Activated CD4-positive, alpha-beta T cell treated with anti-CD3 and anti-CD28 coated beads for 24 hours (primary cell): Measurements from ENCODE around the gene CYP2A7.
A peak's percentile ranks its signal among the peaks of the same experiment; 100 is the strongest.
"Not testable (repeated sequence)": the region's sequence is repeated elsewhere in the genome, so short reads cannot be mapped to it uniquely, and the experiment has no call there.

Source experiments
- DNase-seq, 2 donors: peaks; one replicate each; pipeline ENCODE4 v3.0.0-alpha.2; 2020; ENCODE audit warnings: low read depth in 2 of 2

Gene CYP2A7, protein sequence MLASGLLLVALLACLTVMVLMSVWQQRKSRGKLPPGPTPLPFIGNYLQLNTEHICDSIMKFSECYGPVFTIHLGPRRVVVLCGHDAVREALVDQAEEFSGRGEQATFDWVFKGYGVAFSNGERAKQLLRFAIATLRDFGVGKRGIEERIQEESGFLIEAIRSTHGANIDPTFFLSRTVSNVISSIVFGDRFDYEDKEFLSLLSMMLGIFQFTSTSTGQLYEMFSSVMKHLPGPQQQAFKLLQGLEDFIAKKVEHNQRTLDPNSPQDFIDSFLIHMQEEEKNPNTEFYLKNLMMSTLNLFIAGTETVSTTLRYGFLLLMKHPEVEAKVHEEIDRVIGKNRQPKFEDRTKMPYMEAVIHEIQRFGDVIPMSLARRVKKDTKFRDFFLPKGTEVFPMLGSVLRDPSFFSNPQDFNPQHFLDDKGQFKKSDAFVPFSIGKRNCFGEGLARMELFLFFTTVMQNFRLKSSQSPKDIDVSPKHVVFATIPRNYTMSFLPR

DNA sequence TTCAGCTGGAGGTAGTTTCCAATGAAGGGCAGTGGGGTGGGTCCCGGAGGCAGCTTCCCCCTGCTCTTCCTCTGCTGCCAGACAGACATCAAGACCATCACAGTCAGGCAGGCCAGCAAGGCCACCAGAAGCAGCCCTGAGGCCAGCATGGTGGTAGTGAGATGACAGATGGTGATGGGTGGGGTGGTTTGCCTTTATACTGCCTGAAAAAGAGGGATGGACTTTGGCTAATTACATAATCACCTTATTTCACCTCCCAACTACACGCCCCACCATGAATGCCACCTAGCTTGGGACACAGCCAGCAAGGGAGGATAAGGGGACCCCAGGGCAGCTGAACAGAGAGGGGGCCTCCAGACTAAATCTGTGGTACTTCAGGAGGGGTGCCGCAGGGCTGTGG, at the start of gene CYP2A7:
Gene CYP2A7, minus strand, starts transcription at position 170 of the 400 bp plus-strand sequence. Its CDS starts 21 bp downstream, at position 149.
- not testable (repeated sequence) for DNase-seq

DNA sequence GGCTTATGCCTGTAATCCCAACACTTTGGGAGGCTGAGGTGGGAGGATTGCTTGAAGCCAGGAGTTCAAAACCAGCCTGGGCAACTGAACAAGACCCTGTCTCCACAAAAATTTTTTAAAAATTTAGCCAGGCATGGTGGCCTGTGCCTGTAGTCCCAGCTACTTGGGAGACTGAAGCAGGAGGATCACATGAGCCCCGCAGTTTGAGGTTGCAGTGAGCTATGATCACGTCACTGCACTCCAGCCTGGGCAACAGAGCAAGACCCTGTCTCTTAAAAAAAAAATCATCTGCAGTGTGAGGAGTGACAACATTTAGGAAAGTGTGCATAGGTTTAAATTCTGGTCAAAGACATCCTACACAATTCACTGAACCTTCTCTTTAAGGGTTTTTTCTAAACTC, 48.8 kb upstream of the CYP2A7 start:
- DNase-seq = not testable (repeated sequence)

DNA sequence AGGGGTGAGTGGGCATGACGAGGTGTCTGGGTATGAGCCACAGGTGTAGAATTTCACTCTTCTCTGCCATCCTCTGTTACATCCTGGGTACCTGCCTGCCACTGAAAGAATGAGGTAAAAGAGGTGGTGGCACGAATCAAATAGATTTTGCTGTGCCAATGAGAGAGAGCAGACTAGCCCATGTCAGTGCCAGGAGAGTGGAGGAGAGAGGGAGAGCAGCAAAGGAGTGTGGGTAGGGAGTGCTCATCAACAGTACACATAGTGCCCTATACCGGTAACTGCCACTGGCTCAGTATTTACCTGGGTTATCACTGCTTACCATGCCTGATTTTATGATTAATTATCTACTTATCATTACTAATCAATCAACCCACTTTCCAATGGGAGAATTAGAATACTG, 47.9 kb upstream of the CYP2A7 start:
- not testable (repeated sequence) for DNase-seq

DNA sequence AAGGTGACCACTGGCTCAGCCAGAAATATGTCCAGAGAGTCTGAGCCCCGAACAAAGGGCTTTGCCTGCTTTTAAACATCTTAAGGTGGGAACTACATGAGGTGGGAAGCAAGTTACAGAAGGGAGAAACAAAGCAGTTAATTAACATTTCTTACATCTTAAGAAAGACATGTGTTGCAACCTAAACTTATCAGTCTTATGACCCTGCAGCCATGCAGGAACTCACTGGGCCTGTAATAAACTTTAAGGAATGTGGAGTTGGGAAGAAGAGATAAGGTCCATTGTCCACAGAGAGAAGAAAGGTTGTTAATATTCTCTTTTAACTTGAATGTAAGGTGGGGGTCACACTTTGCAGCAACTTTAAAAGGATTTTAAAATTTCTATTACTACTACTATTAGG, 46.8 kb upstream of the CYP2A7 start:
- DNase-seq = no peak

DNA sequence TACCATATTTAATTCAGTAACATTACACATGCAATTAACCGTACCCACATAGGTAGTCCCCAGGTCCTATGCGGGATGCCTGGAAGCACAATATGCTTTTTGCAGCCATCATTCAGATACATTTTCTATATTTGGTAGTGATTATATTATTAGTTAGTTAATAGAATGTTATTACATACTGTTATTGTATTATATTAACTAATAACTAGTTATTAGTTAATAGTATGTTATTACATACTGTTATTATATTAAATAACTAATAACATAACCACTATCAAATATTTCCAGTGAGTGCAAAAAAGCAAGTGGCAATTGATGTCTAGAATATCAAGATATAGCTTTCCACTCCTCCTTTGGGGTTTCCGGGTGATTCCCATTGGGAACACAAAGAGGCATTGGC, 45.5 kb upstream of the CYP2A7 start:
- no peak for DNase-seq

DNA sequence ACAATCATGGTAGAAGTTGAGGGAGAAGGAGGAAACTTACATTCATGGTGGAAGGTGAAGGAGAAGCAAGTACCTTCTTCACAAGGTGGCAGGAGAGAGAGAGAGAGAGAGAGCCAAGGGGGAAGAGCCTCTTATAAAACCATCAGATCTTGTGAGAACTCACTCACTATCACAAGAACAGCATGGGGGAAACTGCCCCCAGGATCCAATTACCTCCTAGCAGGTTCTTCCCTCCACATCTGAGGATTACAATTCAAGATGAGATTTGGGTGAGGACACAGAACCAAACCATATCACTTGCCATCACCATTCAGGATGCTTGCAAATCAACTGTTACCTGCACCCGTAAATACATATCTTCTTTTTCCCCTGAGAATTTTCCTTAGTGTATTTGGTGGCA, 44.2 kb upstream of the CYP2A7 start:
- DNase-seq = not testable (repeated sequence)

DNA sequence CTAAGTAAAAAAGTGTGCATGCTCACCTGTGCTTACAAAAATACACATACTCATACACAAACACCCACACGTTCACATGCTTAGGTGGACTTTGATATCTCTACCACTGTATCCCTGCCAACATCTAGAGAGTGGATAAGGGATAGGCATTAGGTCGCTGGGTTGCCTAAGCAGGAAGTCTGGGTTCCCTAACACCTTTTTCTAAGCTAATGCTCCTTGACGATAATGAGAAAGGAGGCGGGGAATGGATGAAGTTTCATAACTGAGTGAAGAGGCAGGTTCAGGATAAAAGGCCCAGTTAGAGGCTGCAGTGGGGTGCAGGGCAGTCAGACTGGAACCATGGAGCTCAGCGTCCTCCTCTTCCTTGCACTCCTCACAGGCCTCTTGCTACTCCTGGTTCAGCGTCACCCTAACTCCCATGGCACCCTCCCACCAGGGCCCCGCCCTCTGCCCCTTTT, 41.9 kb upstream of the CYP2A7 start:
- no peak for DNase-seq

DNA sequence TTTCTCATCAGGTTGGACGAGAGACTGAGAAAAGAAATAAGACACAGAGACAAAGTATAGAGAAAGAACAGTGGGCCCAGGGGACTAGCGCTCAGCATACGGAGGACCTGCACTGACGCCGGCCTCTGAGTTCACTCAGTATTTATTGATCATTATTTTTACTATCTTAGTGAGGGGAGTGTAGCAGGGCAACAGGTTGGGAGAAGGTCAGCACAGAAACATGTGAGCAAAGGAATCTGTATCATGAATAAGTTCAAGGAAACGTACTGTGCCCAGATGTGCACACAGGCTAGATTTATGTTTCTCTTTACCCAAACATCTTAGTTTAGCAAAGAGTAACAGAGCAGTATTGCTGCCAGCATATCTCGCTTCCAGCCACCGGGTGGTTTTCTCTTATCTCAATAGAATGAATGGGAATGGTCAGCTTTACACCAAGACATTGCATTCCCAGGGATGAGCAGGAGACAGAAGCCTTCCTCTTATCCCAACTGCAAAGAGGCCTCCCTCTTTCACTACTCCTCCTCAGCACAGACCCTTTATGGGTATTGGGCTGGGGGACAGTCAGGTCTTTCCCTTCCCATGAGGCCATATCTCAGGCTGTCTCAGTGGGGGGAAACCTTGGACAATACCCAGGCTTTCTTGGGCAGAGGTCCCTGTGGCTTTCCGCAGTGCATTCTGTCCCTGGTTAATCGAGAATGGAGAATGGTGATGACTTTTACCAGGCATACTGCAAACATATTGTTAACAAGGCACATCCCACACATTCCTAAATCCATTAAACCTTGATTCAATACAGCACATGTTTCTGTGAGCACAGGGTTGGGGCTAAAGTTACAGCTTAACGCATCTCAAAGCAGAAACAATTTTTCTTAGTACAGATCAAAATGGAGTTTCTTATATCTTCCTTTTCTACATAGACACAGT, 40.5 kb upstream of the CYP2A7 start:
- not testable (repeated sequence) for DNase-seq

DNA sequence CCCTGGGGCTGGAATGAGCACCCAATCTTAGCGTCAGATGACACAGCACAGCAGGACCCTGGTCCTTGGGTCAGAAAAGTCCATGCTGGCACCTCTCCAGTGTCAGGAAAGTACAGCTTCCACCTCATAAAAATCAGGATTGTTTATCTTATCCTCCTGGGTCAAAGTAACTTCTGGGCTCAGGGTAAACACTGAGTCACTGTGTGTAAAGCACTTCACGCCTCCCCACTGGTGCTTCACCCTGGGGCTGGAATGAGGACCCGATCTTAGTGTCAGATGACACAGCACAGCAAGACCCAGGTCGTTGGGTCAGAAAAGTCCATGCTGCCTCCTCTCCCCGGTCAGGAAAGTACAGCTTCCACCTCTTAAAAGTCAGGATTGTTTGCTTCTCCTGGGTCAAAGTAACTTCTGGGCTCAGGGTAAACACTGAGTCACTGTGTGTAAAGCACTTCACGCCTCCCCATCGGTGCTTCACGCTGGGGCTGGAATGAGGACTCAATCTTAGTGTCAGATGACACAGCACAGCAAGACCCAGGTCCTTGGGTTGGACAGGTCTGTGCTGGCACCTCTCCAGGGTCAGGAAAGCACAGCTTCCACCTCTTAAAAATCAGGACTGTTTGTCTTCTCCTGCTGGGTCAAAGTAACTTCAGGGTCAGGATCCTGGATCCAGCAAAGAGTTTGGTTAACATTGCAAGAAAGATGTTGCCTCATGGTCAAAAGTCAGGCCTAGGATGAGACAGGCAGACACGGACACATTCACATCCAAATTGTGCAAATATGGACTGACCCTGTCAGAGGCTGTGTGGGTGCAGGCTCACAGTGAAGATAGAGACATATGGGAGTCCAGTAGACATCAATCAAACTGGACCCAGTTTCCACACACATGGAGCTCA, 39.2 kb upstream of the CYP2A7 start:
- no peak for DNase-seq

DNA sequence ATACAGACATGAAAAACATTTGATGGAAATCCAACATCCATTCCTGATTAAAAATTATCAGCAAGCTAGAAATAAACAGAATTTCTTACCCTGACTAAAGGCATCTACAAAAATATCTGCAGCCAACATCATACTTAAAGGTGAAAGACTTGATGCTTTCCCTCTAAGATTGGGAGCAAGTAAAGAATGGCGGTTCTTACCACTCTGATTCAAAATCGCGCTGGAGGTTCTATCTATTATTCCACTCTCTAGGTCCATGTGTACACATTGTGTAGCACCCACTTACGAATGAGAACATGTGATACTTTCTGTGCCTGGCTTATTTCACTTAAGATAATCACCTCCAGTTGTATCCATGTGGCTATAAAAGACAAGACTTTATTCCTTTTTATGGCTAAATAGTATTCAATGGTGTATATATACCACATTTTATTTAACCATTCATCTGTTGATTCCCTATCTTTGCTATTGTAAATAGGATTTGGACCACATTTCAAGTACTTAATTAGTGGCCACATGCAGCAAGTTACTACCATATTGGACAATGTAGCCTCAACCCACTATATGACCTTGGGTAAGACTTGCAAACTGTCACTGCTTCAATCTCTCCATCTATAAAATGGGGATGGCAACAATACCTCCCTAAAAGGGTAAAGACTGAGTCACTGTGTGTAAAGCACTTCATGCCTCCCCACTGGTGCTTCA, 38.4 kb upstream of the CYP2A7 start:
- no peak for DNase-seq

DNA sequence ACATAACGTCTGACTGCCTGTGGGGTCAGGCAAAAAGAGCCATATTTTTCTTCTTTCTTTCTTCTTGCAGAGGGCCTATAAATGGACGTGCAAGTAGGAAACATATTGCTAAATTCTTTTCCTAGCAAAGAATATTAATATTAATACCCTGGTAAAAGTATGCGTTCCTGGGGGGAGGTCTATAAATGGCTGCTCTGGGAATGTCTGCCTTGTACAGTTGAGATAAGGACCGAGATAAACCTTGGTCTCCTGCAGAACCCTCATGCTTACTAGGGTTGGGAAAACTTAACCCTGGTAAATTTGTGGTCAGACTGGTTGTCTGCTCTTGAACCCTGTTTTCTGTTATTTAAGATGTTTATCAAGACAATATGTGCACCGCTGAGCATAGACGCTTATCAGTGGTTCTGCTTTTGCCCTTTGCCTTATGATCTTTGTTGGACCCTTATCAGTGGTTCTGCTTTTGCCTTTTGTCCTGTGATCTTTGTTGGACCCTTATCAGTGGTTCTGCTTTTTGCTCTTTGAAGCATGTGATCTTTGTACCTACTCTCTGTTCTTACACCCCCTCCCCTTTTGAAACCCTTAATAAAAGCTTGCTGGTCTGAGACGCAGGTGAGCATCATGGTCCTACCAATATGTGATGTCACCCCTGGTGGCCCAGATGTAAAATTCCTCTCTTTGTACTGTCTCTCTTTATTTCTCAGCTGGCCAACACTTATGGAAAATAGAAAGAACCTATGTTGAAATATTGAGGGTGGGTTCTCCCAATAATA, 37.7 kb upstream of the CYP2A7 start:
- not testable (repeated sequence) for DNase-seq

DNA sequence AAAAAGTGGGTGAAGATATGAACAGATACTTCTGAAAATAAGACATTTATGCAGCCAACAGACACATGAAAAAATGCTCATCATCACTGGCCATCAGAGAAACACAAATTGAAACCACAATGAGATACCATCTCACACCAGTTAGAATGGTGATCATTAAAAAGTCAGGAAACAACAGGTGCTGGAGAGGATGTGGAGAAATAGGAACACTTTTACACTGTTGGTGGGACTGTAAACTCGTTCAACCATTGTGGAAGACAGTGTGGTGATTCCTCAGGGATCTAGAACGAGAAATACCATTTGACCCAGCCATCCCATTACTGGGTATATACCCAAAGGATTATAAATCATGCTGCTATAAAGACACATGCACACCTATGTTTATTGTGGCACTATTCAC, 36.3 kb upstream of the CYP2A7 start:
- not testable (repeated sequence) for DNase-seq

DNA sequence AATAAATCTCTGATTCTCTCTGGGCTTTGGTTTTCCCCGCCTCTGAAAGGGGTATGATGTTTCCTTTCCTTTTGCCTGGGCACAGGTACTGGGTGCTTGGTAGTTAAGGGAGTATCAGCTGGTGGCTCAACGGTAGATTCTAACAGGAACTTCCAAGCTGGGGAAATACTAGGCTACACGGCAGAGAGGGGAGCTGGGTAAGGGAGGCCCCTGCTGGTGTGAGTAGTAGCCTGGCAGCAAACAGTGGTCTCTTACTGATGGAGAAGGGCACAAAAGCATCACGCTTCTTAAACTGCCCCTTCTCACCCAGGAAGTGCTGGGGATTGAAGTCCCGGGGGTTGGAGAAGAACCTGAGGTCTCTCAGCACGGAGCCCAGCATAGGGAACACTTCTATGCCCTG, 26.9 kb upstream of the CYP2A7 start:
- peak in 1 of 2 donors; percentile 15 for DNase-seq

DNA sequence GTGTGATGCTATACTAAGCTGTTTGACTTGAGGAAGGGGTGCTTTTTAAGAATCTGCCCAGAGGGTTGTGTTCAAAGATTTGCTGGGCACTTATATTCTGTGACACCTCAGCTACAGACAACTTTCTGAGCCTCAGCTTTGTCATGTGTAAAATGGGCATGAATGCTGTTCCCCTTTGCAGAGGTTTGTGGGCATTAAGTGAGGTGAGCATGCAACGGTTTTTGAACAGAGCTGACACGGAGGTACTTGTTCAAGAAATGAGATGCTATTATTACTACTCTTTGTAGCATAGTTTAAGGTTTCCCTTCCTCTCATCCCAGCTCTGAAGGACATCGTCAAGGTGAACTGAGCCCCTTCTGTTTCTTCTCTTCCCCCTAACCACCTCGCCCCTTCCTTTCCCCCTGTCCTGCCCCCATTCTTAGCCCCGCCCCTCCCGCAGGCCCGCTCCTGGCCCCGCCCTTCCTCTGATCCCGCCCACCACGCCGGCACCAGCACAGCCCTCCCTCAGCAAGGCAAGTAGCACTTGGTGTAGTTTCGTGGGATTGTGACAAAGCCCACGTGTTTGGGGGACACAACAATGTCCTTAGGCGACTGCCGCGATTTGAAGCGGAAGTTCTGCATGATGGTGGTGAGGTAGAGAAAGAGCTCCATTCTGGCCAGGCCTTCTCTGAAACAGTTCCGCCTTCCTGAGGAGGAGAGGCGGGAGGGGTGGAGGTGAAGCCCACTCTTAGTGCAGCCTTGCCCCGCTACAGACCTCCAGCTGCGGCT, 26.1 kb upstream of the CYP2A7 start:
- peak; percentile 12 to 53 for DNase-seq

DNA sequence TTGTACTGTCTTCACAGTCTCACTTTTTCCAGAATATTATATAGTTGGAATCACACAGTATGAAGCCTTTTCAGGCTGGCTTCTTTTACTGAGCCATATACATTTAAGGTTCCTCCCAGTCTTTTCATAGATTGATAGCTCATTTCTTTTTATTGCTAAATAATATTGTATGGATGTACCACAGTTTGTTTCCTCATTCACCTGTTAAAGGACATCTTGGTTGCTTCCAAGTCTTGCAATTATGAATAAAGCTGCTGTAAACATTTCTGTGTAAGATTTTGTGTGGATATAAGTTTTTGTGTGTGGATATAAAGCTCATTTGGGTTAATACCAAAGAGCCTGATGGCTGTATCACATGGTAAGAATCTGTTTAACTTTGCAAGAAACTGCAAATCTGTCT, 24.5 kb upstream of the CYP2A7 start:
- DNase-seq = no peak

DNA sequence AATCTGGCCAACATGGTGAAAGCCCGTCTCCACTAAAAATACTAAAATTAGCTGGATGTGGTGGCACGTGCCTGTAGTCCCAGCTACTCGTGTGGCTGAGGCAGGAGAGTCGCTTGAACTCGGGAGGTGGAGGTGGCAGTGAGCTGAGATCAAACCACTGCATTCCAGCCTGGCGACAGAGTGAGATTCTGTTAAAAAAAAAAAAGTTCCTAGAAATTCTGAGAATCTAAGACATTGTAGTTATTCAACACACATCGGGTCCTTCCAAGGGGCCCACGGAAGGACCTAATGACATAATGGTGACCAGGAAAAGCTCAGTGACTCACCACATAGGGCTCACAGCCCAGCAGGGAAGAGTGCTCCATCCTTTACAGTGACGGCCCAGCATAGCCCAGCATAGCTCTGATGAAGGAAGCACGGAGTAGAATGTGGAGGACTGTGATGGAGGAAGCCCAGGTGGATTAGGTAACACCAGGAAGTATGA, 22.7 kb upstream of the CYP2A7 start:
- not testable (repeated sequence) for DNase-seq

DNA sequence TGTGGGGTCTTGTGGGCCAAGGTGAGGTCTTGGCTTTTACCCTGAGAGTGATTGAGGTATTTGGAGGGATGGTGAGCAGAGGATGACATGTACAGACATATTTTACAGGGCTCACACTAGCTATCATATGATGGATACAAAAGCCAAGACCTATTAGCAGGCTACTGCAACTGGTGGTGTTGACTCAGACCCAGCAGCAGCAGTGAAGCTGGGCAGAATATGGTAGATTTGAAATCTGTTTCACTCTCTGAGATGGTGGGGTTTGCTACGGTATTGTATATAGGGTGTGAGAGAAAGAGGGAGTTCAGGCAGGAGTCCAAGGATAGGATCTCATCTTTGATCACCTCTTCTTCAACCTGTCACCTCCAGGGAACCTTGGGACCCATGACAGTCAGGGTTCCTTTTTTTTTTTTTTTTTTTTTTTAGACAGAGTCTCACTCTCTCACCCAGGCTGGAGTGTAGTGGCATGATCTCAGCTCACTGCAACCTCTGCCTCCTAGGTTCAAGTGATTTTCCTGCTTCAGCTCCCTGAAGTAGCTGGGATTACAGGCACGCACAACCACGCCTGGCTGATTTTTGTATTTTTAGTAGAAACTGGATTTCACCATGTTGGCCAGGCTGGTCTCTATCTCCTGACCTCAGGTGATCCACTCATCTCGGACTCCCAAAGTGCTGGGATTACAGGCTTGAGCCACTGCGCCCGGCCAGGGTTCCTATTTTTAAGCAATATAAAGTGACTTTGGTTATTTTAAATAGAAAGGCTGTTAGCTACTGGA, 20.1 kb upstream of the CYP2A7 start:
- DNase-seq = not testable (repeated sequence)

DNA sequence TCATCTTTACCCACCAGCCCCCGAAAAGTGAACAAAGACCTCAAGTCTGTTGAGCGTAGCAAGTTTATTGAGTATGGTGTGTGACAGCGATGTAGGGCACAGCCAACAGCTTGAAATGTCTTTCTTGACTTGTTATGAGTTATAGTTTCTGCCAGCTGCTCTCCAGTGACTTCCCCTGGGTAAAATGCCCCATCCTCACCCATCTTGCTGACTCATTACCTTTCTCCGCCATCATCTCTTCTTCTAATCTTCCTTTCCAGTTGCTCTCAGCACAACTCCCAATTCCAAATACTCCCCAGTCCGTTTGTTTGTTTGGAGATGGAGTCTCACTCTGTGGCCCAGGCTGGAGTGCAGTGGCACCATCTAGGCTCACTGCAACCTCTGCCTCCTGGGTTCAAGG, 18.5 kb upstream of the CYP2A7 start:
- not testable (repeated sequence) for DNase-seq
